ENCODE measurements around the gene CNRIP1. TPM values are rescaled to one million over a fixed set of nuclear protein-coding genes. Genes with fewer than 3 reads are reported as not detected.

The CNRIP1 gene
- total RNA-seq, 1 experiment from 2014 or later = not detected

GRCh38 chr2:68248806-68249205 lies 70.9 kb downstream of the CNRIP1 start:
- RAD21 ChIA-PET (ENCODE audit: low non-redundant PET in 1 of 2, low total read pairs in 2 of 2, uncharacterized antibody in 2 of 2, unreplicated experiment in 2 of 2) = interaction anchor here in 1 of 2 experiments (0.7 kb wide), 1 partner anchor 44 kb away, joined by 3 read pairs; no protein-coding TSS in a partner anchor
- no peak for ATAC-seq
- TF ChIP-seq POLR2A (IDR thresholded peaks at IDR 0.05; ENCODE audit: borderline replicate concordance, extremely low read depth, insufficient read depth, insufficient read length) (no peak), YY1 (IDR thresholded peaks at IDR 0.05; ENCODE audit: extremely low read depth, insufficient replicate concordance, low read depth, low read length) (no peak), CTCF (IDR thresholded peaks at IDR 0.05 in 2 of 3, conservative IDR thresholded peaks at IDR 0.05 in 1 of 3; ENCODE audit: borderline replicate concordance in 1 of 3, insufficient read depth in 1 of 3, low read depth in 2 of 3, low read length in 2 of 3) (no peak), SRF (IDR thresholded peaks at IDR 0.05; ENCODE audit: low read depth) (no peak), FOSL1 (IDR thresholded peaks at IDR 0.05; ENCODE audit: low read depth) (no peak), ELF1 (IDR thresholded peaks at IDR 0.05; ENCODE audit: borderline replicate concordance, low read depth) (no peak), POLR2AphosphoS5 (IDR thresholded peaks at IDR 0.05; ENCODE audit: low read depth, low read length) (no peak), SIN3A (IDR thresholded peaks at IDR 0.05; ENCODE audit: low read depth) (no peak), CEBPB (IDR thresholded peaks at IDR 0.05; ENCODE audit: low read depth) (no peak), ATF3 (IDR thresholded peaks at IDR 0.05) (no peak), EGR1 (IDR thresholded peaks at IDR 0.05; ENCODE audit: low read depth) (no peak), TCF7L2 (IDR thresholded peaks at IDR 0.05; ENCODE audit: borderline replicate concordance, extremely low read depth, insufficient read depth, insufficient read length) (no peak), RAD21 (IDR thresholded peaks at IDR 0.05; ENCODE audit: low read depth) (no peak), ZBTB33 (IDR thresholded peaks at IDR 0.05; ENCODE audit: extremely low read depth, insufficient replicate concordance, low read length) (no peak), CBX3 (IDR thresholded peaks at IDR 0.05; ENCODE audit: low read depth) (no peak), ZNF274 (IDR thresholded peaks at IDR 0.05; ENCODE audit: low read depth, low read length) (no peak), REST (IDR thresholded peaks at IDR 0.05; ENCODE audit: low read depth) (no peak), EZH2 (IDR thresholded peaks at IDR 0.05) (no peak), SP1 (IDR thresholded peaks at IDR 0.05; ENCODE audit: low read depth) (no peak), JUND (IDR thresholded peaks at IDR 0.05) (no peak)
- no peak overlapping the region for H2AFZ ChIP-seq (ENCODE audit: low read depth, low read length, poor library complexity, severe bottlenecking)
- POLR2A ChIA-PET = no interaction called here
- no peaks in the 10 kb centered on the region for H3K36me3 ChIP-seq (ENCODE audit: control insufficient read depth in 1 of 2, insufficient read depth in 2 of 2, low read length in 2 of 2)
- intact Hi-C loops (cut with micrococcal nuclease) = no loop called here
- no peaks in the 10 kb centered on the region for H3K9me3 ChIP-seq (ENCODE audit: control insufficient read depth in 1 of 2, insufficient read depth in 1 of 2, low read depth in 1 of 2, low read length in 2 of 2)
- no TSS peak for BruUV-seq (replicated peaks)
- CTCF ChIA-PET = no interaction called here
- peaks cover 79% of the 10 kb centered on the region for H3K79me2 ChIP-seq (ENCODE audit: insufficient read depth, low read length)
- H3K4me3 ChIP-seq (replicated peaks in 1 of 2; ENCODE audit: low read depth in 1 of 2, low read length in 2 of 2) = no peak overlapping the region
- H3K9me2 ChIP-seq (ENCODE audit: insufficient read depth) = no peaks in the 10 kb centered on the region
- no peak overlapping the region for H3K9ac ChIP-seq (ENCODE audit: low read length)
- H3K27ac ChIP-seq (ENCODE audit: low read depth, low read length) = no peak overlapping the region
- peaks cover 7 to 15% of the 10 kb centered on the region in 2 experiments; a peak in 3 of 4 replicates for H3K4me1 ChIP-seq (ENCODE audit: control insufficient read depth in 1 of 2, insufficient read depth in 2 of 2, low read length in 2 of 2)
- no peak overlapping the region for H3K4me2 ChIP-seq (ENCODE audit: low read length)
- no peak for DNase-seq (ENCODE audit: low read depth, low spot score)
- no peaks in the 10 kb centered on the region for H3K27me3 ChIP-seq (ENCODE audit: insufficient read depth, low read length)
- H4K20me1 ChIP-seq (ENCODE audit: insufficient read depth) = peaks cover 55% of the 10 kb centered on the region; the same call in 1 of the 2 replicates
